A673 (cell line): ENCODE measurements around the gene SLC44A1. TPM values are rescaled to one million over a fixed set of nuclear protein-coding genes. Genes with fewer than 3 reads are reported as not detected.

ENCODE experiments used
- BruUV-seq: library from RNA; stranded (reverse); fragments of 400-500 nt; replicated peaks from 2 replicates; lab custom pipeline; 2021; lab: Mats Ljungman, UMichigan
- CTCF ChIA-PET: fragments of 300-600 bp; sonication (Branson Sonifier 250); formaldehyde crosslinking; loops from one replicate; lab custom pipeline; 2022; ENCODE audit warnings: antibody characterized with exemption; lab: Charles Lee
- POLR2A ChIA-PET: fragments of 300-600 bp; sonication (Branson Sonifier 250); formaldehyde crosslinking; loops from one replicate; lab custom pipeline; 2022; ENCODE audit warnings: antibody characterized with exemption; ENCODE audit not compliant: low non-redundant PET; lab: Charles Lee
- DNase-seq: peaks from one replicate; pipeline ENCODE4 v3.0.0-alpha.2; 2015; ENCODE audit warnings: low spot score
- H3K27ac ChIP-seq: fragments of 200-600 bp; sonication (generic); 2 replicates; pipeline ENCODE4 v1.5.1; 2016; ENCODE audit warnings: mixed run types, low read depth, mild to moderate bottlenecking, mixed read lengths, antibody characterized with exemption, low read length; ENCODE audit not compliant: poor library complexity, severe bottlenecking
- H3K27me3 ChIP-seq: fragments of 200-600 bp; sonication (generic); replicated peaks from 2 replicates; pipeline ENCODE4 v1.6.1; 2017; ENCODE audit warnings: mixed run types, low read depth, mild to moderate bottlenecking, mixed read lengths, antibody characterized with exemption, low read length; ENCODE audit not compliant: insufficient read depth, poor library complexity
- H3K36me3 ChIP-seq: fragments of 200-600 bp; sonication (generic); 2 replicates; pipeline ENCODE4 v1.6.1; 2016; ENCODE audit warnings: mixed run types, mild to moderate bottlenecking, mixed read lengths, antibody characterized with exemption, low read length; ENCODE audit not compliant: insufficient read depth, poor library complexity, severe bottlenecking
- H3K4me1 ChIP-seq: fragments of 200-600 bp; sonication (generic); 2 replicates; pipeline ENCODE4 v1.6.1; 2017; ENCODE audit warnings: mixed run types, mild to moderate bottlenecking, mixed read lengths, antibody characterized with exemption, low read length; ENCODE audit not compliant: insufficient read depth, poor library complexity, severe bottlenecking
- H3K4me3 ChIP-seq: fragments of 200-600 bp; sonication (generic); 2 replicates; pipeline ENCODE4 v1.5.1; 2016; ENCODE audit warnings: low read depth, mixed run types, mild to moderate bottlenecking, mixed read lengths, low read length; ENCODE audit not compliant: poor library complexity, severe bottlenecking
- H3K9me3 ChIP-seq: fragments of 200-600 bp; sonication (generic); 2 replicates; pipeline ENCODE4 v1.6.1; 2016; ENCODE audit warnings: mixed run types, low read depth, mild to moderate bottlenecking, mixed read lengths, antibody characterized with exemption, low read length; ENCODE audit not compliant: poor library complexity, severe bottlenecking
- EZH2 ChIP-seq: fragments of 200-600 bp; sonication (generic); IDR thresholded peaks from 2 replicates; pipeline ENCODE4 v1.6.1; 2017; ENCODE audit warnings: borderline replicate concordance, low read depth, mild to moderate bottlenecking, mixed read lengths, antibody characterized with exemption, low read length; ENCODE audit not compliant: poor library complexity, severe bottlenecking
- intact Hi-C: fragments of 100-400 bp; cut with micrococcal nuclease; formaldehyde crosslinking; loops from one replicate; pipeline ENCODE4 v1.10.0; 2022; ENCODE audit not compliant: unreplicated experiment
- total RNA-seq: library from RNA; stranded (reverse); gene quantifications from 2 replicates; pipeline ENCODE4 v1.2.3, GENCODE V29; 2021
- TF ChIP-seq, protein P1 (sequence below): fragments of 300-800, 200-600 bp; sonication (generic); conservative IDR thresholded peaks from 2 replicates; pipeline ENCODE4 v1.5.1; 2017; ENCODE audit warnings: low read depth, mild to moderate bottlenecking, antibody characterized with exemption, low read length, moderate library complexity, mixed read lengths

Gene SLC44A1
- total RNA-seq, 1 experiment from 2014 or later = 11.9 TPM

DNA sequence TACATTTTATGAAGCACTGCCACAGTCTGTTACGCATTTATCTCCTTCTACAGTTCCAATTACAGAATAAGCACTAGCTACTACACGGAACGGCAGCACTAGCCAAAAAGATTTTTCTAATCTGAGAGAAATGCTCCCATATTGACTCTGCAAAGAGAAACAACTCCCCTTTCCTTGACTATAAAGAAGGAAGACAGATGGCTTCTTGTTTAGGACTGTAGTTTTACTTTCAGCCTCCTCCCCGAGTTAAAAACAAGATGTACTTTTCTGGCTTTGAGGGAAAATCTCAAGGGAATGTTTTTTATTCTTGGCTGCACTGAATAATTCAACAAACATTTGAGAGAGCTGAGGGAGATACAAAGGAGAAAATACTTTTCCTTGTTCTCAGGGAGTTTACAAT lies 1.9 kb upstream of the SLC44A1 start:
- CTCF ChIA-PET = no interaction called here
- peak overlapping the region; percentile 7 for H3K4me3 ChIP-seq
- H3K27ac ChIP-seq = no peak overlapping the region
- H3K36me3 ChIP-seq = no peaks in the 10 kb centered on the region
- BruUV-seq = no TSS peak
- H3K4me1 ChIP-seq = peaks cover 3% of the 10 kb centered on the region
- peaks cover 6% of the 10 kb centered on the region for H3K27me3 ChIP-seq
- POLR2A ChIA-PET = no interaction called here
- intact Hi-C loops = no loop called here
- DNase-seq = no peak
- TF ChIP-seq, protein P1, sequence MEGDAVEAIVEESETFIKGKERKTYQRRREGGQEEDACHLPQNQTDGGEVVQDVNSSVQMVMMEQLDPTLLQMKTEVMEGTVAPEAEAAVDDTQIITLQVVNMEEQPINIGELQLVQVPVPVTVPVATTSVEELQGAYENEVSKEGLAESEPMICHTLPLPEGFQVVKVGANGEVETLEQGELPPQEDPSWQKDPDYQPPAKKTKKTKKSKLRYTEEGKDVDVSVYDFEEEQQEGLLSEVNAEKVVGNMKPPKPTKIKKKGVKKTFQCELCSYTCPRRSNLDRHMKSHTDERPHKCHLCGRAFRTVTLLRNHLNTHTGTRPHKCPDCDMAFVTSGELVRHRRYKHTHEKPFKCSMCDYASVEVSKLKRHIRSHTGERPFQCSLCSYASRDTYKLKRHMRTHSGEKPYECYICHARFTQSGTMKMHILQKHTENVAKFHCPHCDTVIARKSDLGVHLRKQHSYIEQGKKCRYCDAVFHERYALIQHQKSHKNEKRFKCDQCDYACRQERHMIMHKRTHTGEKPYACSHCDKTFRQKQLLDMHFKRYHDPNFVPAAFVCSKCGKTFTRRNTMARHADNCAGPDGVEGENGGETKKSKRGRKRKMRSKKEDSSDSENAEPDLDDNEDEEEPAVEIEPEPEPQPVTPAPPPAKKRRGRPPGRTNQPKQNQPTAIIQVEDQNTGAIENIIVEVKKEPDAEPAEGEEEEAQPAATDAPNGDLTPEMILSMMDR = no peak
- no peak for TF ChIP-seq EZH2
- no peaks in the 10 kb centered on the region for H3K9me3 ChIP-seq

DNA sequence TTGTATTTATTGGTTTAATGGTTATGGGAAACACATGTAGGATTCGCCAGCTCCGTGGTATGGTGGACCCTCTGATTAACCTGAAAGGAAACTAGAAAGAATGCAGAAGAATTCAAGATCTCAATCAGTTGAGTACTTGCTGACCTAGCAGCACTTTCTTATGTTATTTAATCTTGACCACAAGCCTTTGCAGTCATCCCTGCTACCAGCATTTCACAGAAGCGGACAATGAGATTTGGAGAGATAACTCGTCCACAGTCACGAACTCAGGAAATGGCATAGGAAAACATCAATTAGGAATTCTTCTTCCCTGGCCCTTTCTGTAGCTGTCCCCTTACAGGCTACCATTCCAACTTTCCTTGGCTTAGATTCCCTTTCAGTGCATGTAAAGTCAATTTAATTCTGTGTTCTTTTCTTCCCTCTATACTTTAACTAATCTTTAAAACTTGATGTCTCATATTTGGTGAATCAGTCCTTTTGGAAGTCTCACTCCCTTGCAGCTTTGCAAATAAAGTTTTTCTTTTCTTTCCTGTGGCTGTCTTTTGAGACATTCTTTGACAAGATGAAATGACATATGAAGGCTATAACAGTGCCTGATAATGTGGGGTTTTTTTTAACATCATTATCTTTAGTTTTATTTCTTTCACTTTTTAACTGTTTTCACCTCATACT lies 1.3 kb upstream of the SLC44A1 start:
- CTCF ChIA-PET = no interaction called here
- Histone ChIP-seq H3K9me3 (no peaks in the 10 kb centered on the region), H3K27me3 (peaks cover 6% of the 10 kb centered on the region), H3K27ac (no peak overlapping the region), H3K4me1 (peaks cover 3% of the 10 kb centered on the region), H3K4me3 (peak overlapping the region; percentile 7), H3K36me3 (no peaks in the 10 kb centered on the region)
- BruUV-seq = no TSS peak
- DNase-seq = no peak
- POLR2A ChIA-PET = no interaction called here
- TF ChIP-seq, protein P1 = no peak
- TF ChIP-seq EZH2 = no peak
- intact Hi-C loops = no loop called here

DNA sequence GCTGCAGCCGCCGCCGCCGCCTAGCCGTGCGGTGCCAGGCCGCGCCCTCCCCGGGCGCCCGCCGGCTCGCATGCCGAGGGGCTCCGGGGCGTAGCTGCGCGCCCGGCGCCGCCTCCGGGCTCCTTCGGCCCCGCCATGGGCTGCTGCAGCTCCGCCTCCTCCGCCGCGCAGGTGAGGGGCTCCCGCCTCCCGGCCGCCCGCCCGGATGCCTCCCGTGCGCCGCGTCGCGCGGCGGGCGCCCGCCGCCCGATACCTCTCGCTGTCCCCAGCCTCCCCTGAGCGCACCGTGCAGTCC lies 230 bp downstream of the SLC44A1 start:
- Histone ChIP-seq H3K27ac (peak overlapping the region; percentile 2), H3K4me1 (peaks cover 3% of the 10 kb centered on the region), H3K4me3 (peak overlapping the region; percentile 72), H3K9me3 (no peaks in the 10 kb centered on the region), H3K36me3 (no peaks in the 10 kb centered on the region), H3K27me3 (peaks cover 6% of the 10 kb centered on the region)
- intact Hi-C loops = no loop called here
- POLR2A ChIA-PET = no interaction called here
- no peak for DNase-seq
- CTCF ChIA-PET = no interaction called here
- BruUV-seq = no TSS peak
- TF ChIP-seq, protein P1 = no peak
- TF ChIP-seq EZH2 = no peak
